Hematopoietic multipotent progenitor cell treated with erythropoietin and hydrocortisone succinate and interleukin-3 and kit ligand, for 6 days (in vitro differentiated cells): ENCODE data around the gene DNAH6.

ENCODE experiments used
- DNase-seq: peaks from one replicate; pipeline ENCODE4 v3.0.0-alpha.2; 2015

The DNAH6 gene

GRCh38 chr2:84636080-84636971, 120.0 kb downstream of the DNAH6 start:
- DNase-seq = no peak

- no peak for DNase-seq
These were observed 123.5 kb downstream of the DNAH6 start for GRCh38 chr2:84639751-84640150.

- DNase-seq = no peak
These were observed 124.1 kb downstream of the DNAH6 start for GRCh38 chr2:84640411-84640810.

GRCh38 chr2:84641021-84641420, 124.7 kb downstream of the DNAH6 start:
- DNase-seq = no peak

- no peak for DNase-seq
These were observed 127.7 kb downstream of the DNAH6 start for GRCh38 chr2:84643991-84644390.

- DNase-seq = no peak
These were observed 130.2 kb downstream of the DNAH6 start for GRCh38 chr2:84646514-84646913.

GRCh38 chr2:84647267-84647666, 131.0 kb downstream of the DNAH6 start:
- DNase-seq = no peak

GRCh38 chr2:84649058-84649457, 132.8 kb downstream of the DNAH6 start:
- no peak for DNase-seq

GRCh38 chr2:84649487-84650142, 133.3 kb downstream of the DNAH6 start:
- DNase-seq = no peak

GRCh38 chr2:84652431-84652830, 136.1 kb downstream of the DNAH6 start:
- peak; percentile 45 for DNase-seq

GRCh38 chr2:84653302-84653701, 137.0 kb downstream of the DNAH6 start:
- DNase-seq = no peak

GRCh38 chr2:84654414-84654813, 138.1 kb downstream of the DNAH6 start:
- DNase-seq = no peak

GRCh38 chr2:84669122-84669521, 152.8 kb downstream of the DNAH6 start:
- no peak for DNase-seq

- no peak for DNase-seq
These were observed 157.8 kb downstream of the DNAH6 start for GRCh38 chr2:84674099-84674498.

GRCh38 chr2:84674586-84674985, 158.3 kb downstream of the DNAH6 start:
- no peak for DNase-seq

- no peak for DNase-seq
These were observed 160.0 kb downstream of the DNAH6 start for GRCh38 chr2:84676295-84676694.

GRCh38 chr2:84678214-84678613, 161.9 kb downstream of the DNAH6 start:
- DNase-seq = no peak

- DNase-seq = peak; percentile 2
These were observed 170.6 kb downstream of the DNAH6 start for GRCh38 chr2:84686783-84687476.

- DNase-seq = no peak
These were observed 171.3 kb downstream of the DNAH6 start for GRCh38 chr2:84687498-84688149.

- DNase-seq = no peak
These were observed 173.9 kb downstream of the DNAH6 start for GRCh38 chr2:84690225-84690624.

GRCh38 chr2:84694088-84694622, 177.9 kb downstream of the DNAH6 start:
- DNase-seq = no peak

- no peak for DNase-seq
These were observed 181.6 kb downstream of the DNAH6 start for GRCh38 chr2:84697895-84698294.

- DNase-seq = no peak
These were observed 183.7 kb downstream of the DNAH6 start for GRCh38 chr2:84700006-84700405.
